Measurements from ENCODE around the gene TUBGCP5. TPM values are rescaled to one million over a fixed set of nuclear protein-coding genes. Genes with fewer than 3 reads are reported as not detected.

Gene TUBGCP5
- total RNA-seq, 1 experiment from 2014 or later = 18.8 TPM

DNA sequence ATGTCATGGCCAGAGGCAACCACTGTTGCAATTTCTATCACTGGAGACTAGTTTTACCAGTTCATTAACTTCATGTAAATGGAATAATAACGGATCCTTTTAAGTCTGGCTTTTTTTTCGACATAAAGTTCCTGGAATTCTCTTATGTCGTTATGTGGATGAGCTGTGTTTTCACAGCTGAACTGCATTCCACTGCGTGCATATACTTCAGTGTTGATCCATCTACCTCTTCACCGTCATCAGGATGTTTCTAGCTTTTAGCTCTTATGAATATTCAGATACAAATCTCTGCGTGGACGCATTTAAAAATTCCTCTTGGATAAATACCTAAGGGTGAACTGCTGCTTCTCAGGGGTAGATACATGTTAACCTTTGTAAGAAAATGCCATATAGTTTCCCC lies 43.6 kb downstream of the TUBGCP5 start:
- H3K9me3 Mint-ChIP-seq = no peaks in the 10 kb centered on the region
- ChIA-PET CTCF (no interaction called here), POLR2A (no interaction called here)
- H3K4me3 Mint-ChIP-seq = no peak overlapping the region
- H3K27me3 Mint-ChIP-seq (ENCODE audit: low read depth) = no peaks in the 10 kb centered on the region
- TF ChIP-seq, protein P1, sequence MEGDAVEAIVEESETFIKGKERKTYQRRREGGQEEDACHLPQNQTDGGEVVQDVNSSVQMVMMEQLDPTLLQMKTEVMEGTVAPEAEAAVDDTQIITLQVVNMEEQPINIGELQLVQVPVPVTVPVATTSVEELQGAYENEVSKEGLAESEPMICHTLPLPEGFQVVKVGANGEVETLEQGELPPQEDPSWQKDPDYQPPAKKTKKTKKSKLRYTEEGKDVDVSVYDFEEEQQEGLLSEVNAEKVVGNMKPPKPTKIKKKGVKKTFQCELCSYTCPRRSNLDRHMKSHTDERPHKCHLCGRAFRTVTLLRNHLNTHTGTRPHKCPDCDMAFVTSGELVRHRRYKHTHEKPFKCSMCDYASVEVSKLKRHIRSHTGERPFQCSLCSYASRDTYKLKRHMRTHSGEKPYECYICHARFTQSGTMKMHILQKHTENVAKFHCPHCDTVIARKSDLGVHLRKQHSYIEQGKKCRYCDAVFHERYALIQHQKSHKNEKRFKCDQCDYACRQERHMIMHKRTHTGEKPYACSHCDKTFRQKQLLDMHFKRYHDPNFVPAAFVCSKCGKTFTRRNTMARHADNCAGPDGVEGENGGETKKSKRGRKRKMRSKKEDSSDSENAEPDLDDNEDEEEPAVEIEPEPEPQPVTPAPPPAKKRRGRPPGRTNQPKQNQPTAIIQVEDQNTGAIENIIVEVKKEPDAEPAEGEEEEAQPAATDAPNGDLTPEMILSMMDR (IDR thresholded peaks at IDR 0.05) = no peak
- TF ChIP-seq, protein P2, sequence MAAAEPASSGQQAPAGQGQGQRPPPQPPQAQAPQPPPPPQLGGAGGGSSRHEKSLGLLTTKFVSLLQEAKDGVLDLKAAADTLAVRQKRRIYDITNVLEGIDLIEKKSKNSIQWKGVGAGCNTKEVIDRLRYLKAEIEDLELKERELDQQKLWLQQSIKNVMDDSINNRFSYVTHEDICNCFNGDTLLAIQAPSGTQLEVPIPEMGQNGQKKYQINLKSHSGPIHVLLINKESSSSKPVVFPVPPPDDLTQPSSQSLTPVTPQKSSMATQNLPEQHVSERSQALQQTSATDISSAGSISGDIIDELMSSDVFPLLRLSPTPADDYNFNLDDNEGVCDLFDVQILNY (CRISPR knock-in tag; IDR thresholded peaks at IDR 0.05) = no peak
- TF ChIP-seq MXD4 (CRISPR knock-in tag; IDR thresholded peaks at IDR 0.05; ENCODE audit: borderline replicate concordance) (no peak), JUN (CRISPR knock-in tag; IDR thresholded peaks at IDR 0.05) (no peak), CREB1 (CRISPR knock-in tag; IDR thresholded peaks at IDR 0.05) (no peak), NR1H2 (CRISPR knock-in tag; IDR thresholded peaks at IDR 0.05) (no peak), RORB (CRISPR knock-in tag; IDR thresholded peaks at IDR 0.05) (no peak), MYBL2 (CRISPR knock-in tag; IDR thresholded peaks at IDR 0.05) (no peak), ATF1 (CRISPR knock-in tag; IDR thresholded peaks at IDR 0.05) (no peak), ZNF396 (CRISPR knock-in tag; IDR thresholded peaks at IDR 0.05; ENCODE audit: borderline replicate concordance) (no peak), NFATC4 (CRISPR knock-in tag; IDR thresholded peaks at IDR 0.05) (no peak), ESRRA (CRISPR knock-in tag; IDR thresholded peaks at IDR 0.05; ENCODE audit: borderline replicate concordance) (no peak), GABPB1 (CRISPR knock-in tag; IDR thresholded peaks at IDR 0.05) (no peak)
- TF ChIP-seq, protein P3, sequence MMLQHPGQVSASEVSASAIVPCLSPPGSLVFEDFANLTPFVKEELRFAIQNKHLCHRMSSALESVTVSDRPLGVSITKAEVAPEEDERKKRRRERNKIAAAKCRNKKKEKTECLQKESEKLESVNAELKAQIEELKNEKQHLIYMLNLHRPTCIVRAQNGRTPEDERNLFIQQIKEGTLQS (CRISPR knock-in tag; conservative IDR thresholded peaks at IDR 0.05) = no peak
- TF ChIP-seq, protein P4, sequence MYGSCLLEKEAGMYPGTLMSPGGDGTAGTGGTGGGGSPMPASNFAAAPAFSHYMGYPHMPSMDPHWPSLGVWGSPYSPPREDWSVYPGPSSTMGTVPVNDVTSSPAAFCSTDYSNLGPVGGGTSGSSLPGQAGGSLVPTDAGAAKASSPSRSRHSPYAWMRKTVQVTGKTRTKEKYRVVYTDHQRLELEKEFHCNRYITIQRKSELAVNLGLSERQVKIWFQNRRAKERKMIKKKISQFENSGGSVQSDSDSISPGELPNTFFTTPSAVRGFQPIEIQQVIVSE (CRISPR knock-in tag; IDR thresholded peaks at IDR 0.05; ENCODE audit: borderline replicate concordance) = no peak
- TF ChIP-seq, protein P5, sequence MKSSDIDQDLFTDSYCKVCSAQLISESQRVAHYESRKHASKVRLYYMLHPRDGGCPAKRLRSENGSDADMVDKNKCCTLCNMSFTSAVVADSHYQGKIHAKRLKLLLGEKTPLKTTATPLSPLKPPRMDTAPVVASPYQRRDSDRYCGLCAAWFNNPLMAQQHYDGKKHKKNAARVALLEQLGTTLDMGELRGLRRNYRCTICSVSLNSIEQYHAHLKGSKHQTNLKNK (CRISPR knock-in tag; IDR thresholded peaks at IDR 0.05) = no peak
- TF ChIP-seq, protein P6, sequence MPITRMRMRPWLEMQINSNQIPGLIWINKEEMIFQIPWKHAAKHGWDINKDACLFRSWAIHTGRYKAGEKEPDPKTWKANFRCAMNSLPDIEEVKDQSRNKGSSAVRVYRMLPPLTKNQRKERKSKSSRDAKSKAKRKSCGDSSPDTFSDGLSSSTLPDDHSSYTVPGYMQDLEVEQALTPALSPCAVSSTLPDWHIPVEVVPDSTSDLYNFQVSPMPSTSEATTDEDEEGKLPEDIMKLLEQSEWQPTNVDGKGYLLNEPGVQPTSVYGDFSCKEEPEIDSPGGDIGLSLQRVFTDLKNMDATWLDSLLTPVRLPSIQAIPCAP (CRISPR knock-in tag; IDR thresholded peaks at IDR 0.05) = no peak
- TF ChIP-seq, protein P7, sequence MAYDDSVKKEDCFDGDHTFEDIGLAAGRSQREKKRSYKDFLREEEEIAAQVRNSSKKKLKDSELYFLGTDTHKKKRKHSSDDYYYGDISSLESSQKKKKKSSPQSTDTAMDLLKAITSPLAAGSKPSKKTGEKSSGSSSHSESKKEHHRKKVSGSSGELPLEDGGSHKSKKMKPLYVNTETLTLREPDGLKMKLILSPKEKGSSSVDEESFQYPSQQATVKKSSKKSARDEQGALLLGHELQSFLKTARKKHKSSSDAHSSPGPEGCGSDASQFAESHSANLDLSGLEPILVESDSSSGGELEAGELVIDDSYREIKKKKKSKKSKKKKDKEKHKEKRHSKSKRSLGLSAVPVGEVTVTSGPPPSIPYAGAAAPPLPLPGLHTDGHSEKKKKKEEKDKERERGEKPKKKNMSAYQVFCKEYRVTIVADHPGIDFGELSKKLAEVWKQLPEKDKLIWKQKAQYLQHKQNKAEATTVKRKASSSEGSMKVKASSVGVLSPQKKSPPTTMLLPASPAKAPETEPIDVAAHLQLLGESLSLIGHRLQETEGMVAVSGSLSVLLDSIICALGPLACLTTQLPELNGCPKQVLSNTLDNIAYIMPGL (CRISPR knock-in tag; IDR thresholded peaks at IDR 0.05) = no peak
- TF ChIP-seq, protein P8, sequence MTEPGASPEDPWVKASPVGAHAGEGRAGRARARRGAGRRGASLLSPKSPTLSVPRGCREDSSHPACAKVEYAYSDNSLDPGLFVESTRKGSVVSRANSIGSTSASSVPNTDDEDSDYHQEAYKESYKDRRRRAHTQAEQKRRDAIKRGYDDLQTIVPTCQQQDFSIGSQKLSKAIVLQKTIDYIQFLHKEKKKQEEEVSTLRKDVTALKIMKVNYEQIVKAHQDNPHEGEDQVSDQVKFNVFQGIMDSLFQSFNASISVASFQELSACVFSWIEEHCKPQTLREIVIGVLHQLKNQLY (CRISPR knock-in tag; IDR thresholded peaks at IDR 0.05) = no peak
- no peaks in the 10 kb centered on the region for H3K4me1 Mint-ChIP-seq
- no peak for DNase-seq (ENCODE audit: low spot score)
- peaks cover 16% of the 10 kb centered on the region for H3K36me3 Mint-ChIP-seq
- ATAC-seq = no peak
- no peak overlapping the region for H3K27ac Mint-ChIP-seq

DNA sequence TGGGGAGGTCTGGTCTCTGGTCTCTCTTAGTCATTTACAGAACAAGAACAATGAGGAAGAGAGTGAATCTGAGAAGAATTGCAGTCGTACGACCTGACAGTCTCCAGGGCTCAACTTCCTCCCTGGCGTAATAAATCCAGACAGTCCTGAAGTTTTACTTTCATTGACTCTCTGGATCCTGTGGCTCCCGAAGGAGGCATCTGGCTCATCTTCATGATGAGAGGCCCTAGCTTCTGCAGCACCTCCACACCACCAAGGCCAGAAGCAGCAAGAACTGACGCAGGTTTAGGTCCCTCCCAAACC lies 47.4 kb downstream of the TUBGCP5 start:
- ATAC-seq = no peak
- CTCF ChIA-PET = no interaction called here
- POLR2A ChIA-PET = no interaction called here

More for the DNA sequence above, 47.4 kb downstream of the TUBGCP5 start:
- Mint-ChIP-seq H3K4me1 (no peaks in the 10 kb centered on the region), H3K4me3 (no peak overlapping the region), H3K9me3 (no peaks in the 10 kb centered on the region), H3K36me3 (peaks cover 9% of the 10 kb centered on the region; the same call in 1 of the 2 replicates), H3K27ac (no peak overlapping the region), H3K27me3 (ENCODE audit: low read depth) (no peaks in the 10 kb centered on the region)
- no peak for DNase-seq (ENCODE audit: low spot score)
- TF ChIP-seq OVOL2 (CRISPR knock-in tag; IDR thresholded peaks at IDR 0.05; ENCODE audit: borderline replicate concordance) (no peak), ZNF416 (CRISPR knock-in tag; IDR thresholded peaks at IDR 0.05) (no peak), PRRX2 (CRISPR knock-in tag; IDR thresholded peaks at IDR 0.05) (no peak), ZNF671 (CRISPR knock-in tag; IDR thresholded peaks at IDR 0.05) (no peak), ZNF317 (CRISPR knock-in tag; IDR thresholded peaks at IDR 0.05; ENCODE audit: borderline replicate concordance, low read depth) (no peak), GTF2I (CRISPR knock-in tag; conservative IDR thresholded peaks at IDR 0.05) (no peak), NR3C1 (CRISPR knock-in tag; conservative IDR thresholded peaks at IDR 0.05; ENCODE audit: low read depth) (no peak)
- TF ChIP-seq, protein P9, sequence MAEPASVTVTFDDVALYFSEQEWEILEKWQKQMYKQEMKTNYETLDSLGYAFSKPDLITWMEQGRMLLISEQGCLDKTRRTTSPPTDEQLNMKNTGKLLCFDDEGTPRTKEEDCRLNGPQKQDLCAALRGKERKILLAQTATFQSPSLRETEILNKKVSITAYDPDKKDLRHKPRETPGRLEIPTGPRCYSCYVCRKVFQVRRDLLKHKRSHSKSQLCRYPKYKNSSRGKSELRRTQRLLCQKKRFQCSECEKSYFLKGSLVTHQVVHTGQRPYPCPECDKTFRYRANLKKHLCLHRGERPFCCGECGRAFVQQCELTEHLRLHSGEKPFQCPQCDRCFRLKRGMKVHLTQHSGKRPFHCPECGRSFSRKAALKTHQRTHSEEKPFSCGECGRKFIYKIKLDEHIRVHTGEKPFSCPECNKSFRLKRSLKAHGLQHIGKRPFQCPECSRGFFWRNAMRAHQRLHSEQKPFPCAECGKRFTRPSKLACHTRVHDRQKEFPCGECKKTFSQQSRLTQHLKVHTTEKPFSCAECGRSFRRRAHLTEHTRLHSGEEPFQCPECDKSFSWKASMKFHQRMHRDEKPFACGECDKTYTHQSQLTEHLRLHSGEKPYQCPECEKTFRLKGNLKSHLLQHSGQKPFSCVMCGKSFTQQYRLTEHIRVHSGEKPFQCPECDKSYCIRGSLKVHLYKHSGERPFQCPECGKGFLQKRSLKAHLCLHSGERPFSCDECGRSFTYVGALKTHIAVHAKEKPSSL (CRISPR knock-in tag; conservative IDR thresholded peaks at IDR 0.05) = no peak
- TF ChIP-seq, protein P10, sequence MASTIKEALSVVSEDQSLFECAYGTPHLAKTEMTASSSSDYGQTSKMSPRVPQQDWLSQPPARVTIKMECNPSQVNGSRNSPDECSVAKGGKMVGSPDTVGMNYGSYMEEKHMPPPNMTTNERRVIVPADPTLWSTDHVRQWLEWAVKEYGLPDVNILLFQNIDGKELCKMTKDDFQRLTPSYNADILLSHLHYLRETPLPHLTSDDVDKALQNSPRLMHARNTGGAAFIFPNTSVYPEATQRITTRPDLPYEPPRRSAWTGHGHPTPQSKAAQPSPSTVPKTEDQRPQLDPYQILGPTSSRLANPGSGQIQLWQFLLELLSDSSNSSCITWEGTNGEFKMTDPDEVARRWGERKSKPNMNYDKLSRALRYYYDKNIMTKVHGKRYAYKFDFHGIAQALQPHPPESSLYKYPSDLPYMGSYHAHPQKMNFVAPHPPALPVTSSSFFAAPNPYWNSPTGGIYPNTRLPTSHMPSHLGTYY (CRISPR knock-in tag; IDR thresholded peaks at IDR 0.05) = no peak

Measured in WTC11 (cell line).